Natural killer cell treated with Interleukin-12 subunit alpha and Interleukin-12 subunit beta and Interleukin-15 and Interleukin-18, amount 100 ng/mL, for 72 hours (primary cell): ENCODE data around the gene ELMO1. TPM values are rescaled to one million over a fixed set of nuclear protein-coding genes. Genes with fewer than 3 reads are reported as not detected.

Experiments used
- ATAC-seq, 2 donors: fragments of 150-1000 bp; cut with Tn5 transposase in 1 of 2; sonication (Bioruptor Pico), chemical (Tn5 transposase) in 1 of 2; 2 replicates each; pipeline ENCODE4 v1.10.0; 2021
- DNase-seq: peaks from one replicate; pipeline ENCODE4 v3.0.0; 2022; ENCODE audit warnings: low spot score
- H3K27ac Mint-ChIP-seq, 2 donors: 1 replicate in 1 of 2; 2 replicates in 1 of 2; pipeline ENCODE4 v1.8.0; 2022; ENCODE audit warnings: mixed read lengths in 2 of 2, mild to moderate bottlenecking in 1 of 2, moderate library complexity in 1 of 2
- H3K27me3 Mint-ChIP-seq, 2 donors: 1 replicate in 1 of 2; 2 replicates in 1 of 2; pipeline ENCODE4 v1.8.0; 2022; ENCODE audit warnings: mixed read lengths in 2 of 2
- H3K36me3 Mint-ChIP-seq: one replicate; pipeline ENCODE4 v1.8.0; 2022; ENCODE audit warnings: mixed read lengths
- H3K4me1 Mint-ChIP-seq, 2 donors: 1 replicate in 1 of 2; 2 replicates in 1 of 2; pipeline ENCODE4 v1.8.0; 2022; ENCODE audit warnings: low read depth in 2 of 2, mixed read lengths in 2 of 2, mild to moderate bottlenecking in 1 of 2
- H3K4me3 Mint-ChIP-seq: one replicate; pipeline ENCODE4 v1.8.0; 2022; ENCODE audit warnings: mixed read lengths
- H3K9me3 Mint-ChIP-seq: 2 replicates; pipeline ENCODE4 v1.8.0; 2022; ENCODE audit warnings: mixed read lengths
- total RNA-seq, 2 donors: library from RNA; stranded (reverse); gene quantifications; one replicate each; pipeline ENCODE4 v1.2.3, GENCODE V29; 2022

ELMO1 gene
- total RNA-seq, 2 donors from 2014 or later: 36.8 to 103 TPM

DNA sequence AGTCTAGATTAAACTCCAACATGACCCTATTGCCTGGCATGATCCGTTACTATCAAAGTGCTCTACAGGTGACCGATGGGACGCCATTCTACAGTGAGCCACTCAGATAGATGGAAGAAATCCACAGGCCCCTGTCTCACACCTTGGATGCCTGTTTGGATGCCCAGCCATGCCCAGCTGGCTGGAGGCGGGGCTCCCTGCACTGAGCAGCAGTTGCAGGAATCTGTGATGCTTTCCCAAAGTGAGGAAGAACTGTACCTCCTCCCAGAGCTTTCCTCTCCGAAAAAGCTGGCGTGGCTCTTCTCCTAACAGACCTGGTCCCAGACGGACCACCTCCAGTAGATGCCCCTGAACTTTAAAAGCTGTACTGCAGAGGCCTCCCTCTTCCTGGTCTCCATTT, 253.3 kb downstream of the ELMO1 start:
- H3K4me1 Mint-ChIP-seq: peaks cover 6 to 12% of the 10 kb centered on the region in 2 donors
- H3K36me3 Mint-ChIP-seq: no peaks in the 10 kb centered on the region
- H3K4me3 Mint-ChIP-seq: no peak overlapping the region
- no peak for ATAC-seq
- no peak for DNase-seq
- H3K27ac Mint-ChIP-seq: no peak overlapping the region
- no peaks in the 10 kb centered on the region for H3K9me3 Mint-ChIP-seq
- no peaks in the 10 kb centered on the region for H3K27me3 Mint-ChIP-seq

DNA sequence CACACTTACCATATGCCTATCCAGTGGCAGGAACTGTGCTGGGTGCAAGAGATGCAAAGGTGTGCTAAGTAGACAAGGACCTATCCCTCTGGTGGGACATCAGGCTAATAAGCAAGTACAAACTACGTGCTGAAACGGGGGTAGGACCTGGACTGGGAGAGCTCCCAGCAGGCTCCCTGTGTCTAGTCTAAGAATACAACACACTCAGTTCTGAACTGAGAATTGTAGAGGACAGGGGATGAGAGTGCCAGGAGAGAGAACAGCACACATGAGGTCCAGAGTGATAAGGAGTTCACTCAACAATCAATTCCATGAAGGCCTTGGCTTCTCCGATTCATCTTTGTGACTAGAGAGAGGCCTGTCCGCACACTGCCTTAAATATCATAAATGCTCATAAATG, 253.7 kb downstream of the ELMO1 start:
- peak overlapping the region in 1 of 2 donors; percentile 1 for H3K27ac Mint-ChIP-seq
- no peaks in the 10 kb centered on the region for H3K36me3 Mint-ChIP-seq
- peaks cover 6 to 12% of the 10 kb centered on the region in 2 donors for H3K4me1 Mint-ChIP-seq
- ATAC-seq (no peak), DNase-seq (no peak)
- no peaks in the 10 kb centered on the region for H3K9me3 Mint-ChIP-seq
- H3K27me3 Mint-ChIP-seq: no peaks in the 10 kb centered on the region
- H3K4me3 Mint-ChIP-seq: no peak overlapping the region

- Mint-ChIP-seq H3K4me1 (peaks cover 3 to 9% of the 10 kb centered on the region in 2 donors), H3K27ac (no peak overlapping the region), H3K4me3 (no peak overlapping the region), H3K27me3 (no peaks in the 10 kb centered on the region), H3K36me3 (no peaks in the 10 kb centered on the region), H3K9me3 (no peaks in the 10 kb centered on the region)
- ATAC-seq (no peak), DNase-seq (no peak)
Observed at GRCh38 chr7:37193775-37194135, 254.9 kb downstream of the ELMO1 start.

DNA sequence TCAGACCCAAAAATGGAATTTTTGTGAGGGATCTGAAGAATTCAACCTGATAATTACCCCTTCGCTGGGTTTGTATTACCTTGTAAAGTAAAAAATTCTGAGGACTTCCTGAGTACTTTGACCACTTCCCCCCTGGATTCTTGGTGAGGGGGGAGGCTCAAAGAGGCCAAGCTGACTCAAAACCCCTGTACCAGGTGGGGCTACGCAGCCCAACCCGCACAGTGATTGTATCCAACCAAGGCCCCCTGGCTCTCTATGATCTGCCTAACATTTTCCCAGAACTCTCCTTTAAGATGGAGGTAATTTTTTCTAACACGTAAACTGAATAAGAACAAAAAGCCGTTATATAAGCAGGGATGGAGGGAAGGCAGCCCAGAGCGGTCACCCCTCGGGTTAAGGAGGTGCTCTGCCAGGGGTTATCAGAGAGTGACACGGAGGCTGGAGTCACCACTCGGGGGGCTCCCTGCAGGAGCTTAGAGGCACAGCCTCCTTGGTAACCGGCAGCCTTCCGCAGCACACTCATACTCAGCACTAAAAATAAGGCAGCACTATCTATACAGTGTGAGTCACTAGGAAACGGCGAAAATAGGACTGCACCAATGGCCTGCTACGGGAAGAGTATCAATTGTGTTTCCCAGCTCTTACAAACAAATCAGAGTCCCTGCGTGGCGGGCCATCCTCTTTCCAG, 255.4 kb downstream of the ELMO1 start:
- no peaks in the 10 kb centered on the region for H3K36me3 Mint-ChIP-seq
- ATAC-seq: no peak

DNA sequence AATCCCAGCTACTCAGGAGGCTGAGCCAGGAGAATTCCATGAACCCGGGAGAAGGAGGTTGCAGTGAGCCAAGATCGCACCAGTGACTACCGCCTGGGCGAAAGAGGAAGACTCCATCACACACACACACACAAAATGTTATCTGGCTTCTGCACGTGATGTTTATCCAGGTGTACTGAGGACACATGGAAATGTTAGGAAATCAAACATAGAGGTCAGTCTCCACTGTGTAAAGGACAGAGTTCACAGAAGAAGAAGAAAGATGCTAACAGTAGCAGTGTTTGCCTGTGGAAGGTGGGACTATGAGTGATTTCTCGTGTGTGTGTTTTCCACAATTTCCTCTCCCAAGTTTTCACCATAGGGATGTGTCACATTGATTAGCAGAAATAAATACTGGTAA, 256.9 kb downstream of the ELMO1 start:
- no peak overlapping the region for H3K27ac Mint-ChIP-seq
- no peaks in the 10 kb centered on the region for H3K9me3 Mint-ChIP-seq
- no peaks in the 10 kb centered on the region for H3K27me3 Mint-ChIP-seq
- no peak overlapping the region for H3K4me3 Mint-ChIP-seq
- DNase-seq (no peak), ATAC-seq (no peak)
- no peaks in the 10 kb centered on the region for H3K36me3 Mint-ChIP-seq
- H3K4me1 Mint-ChIP-seq: peaks cover 0 to 10% of the 10 kb centered on the region in 2 donors

More for the DNA sequence above, 255.4 kb downstream of the ELMO1 start:
- Mint-ChIP-seq H3K27ac (no peak overlapping the region), H3K4me3 (no peak overlapping the region), H3K9me3 (no peaks in the 10 kb centered on the region), H3K27me3 (no peaks in the 10 kb centered on the region), H3K4me1 (peaks cover 0 to 6% of the 10 kb centered on the region in 2 donors)
- DNase-seq: no peak

DNA sequence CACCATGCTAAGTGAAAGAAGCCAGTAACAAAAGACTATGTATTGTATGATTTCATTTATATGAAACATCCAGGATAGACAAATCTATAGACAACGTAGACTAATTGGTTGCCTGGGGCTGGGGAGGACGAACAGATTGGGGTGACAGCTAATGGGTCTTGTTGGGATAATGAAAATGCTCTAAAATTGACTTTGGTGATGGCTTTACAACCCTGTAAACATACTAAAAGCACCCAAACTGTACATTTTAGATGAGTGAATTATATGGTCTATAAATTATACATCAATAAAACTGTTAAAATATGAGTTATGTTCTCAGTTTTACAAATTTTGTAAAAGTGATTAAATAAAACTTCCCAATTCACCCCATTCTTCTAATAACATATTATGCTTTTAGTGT, 261.5 kb downstream of the ELMO1 start:
- no peak overlapping the region for H3K27ac Mint-ChIP-seq
- no peak for ATAC-seq
- DNase-seq: no peak
- H3K4me1 Mint-ChIP-seq: peaks cover 0 to 5% of the 10 kb centered on the region in 2 donors
- no peaks in the 10 kb centered on the region for H3K36me3 Mint-ChIP-seq
- no peak overlapping the region for H3K4me3 Mint-ChIP-seq
- no peaks in the 10 kb centered on the region for H3K27me3 Mint-ChIP-seq
- H3K9me3 Mint-ChIP-seq: no peaks in the 10 kb centered on the region

GRCh38 chr7:37186753-37187152, 261.9 kb downstream of the ELMO1 start:
- DNase-seq (no peak), ATAC-seq (no peak)
- no peaks in the 10 kb centered on the region for H3K36me3 Mint-ChIP-seq
- peaks cover 0 to 5% of the 10 kb centered on the region in 2 donors for H3K4me1 Mint-ChIP-seq
- no peak overlapping the region for H3K4me3 Mint-ChIP-seq
- H3K9me3 Mint-ChIP-seq: no peaks in the 10 kb centered on the region
- H3K27me3 Mint-ChIP-seq: no peaks in the 10 kb centered on the region
- no peak overlapping the region for H3K27ac Mint-ChIP-seq

DNA sequence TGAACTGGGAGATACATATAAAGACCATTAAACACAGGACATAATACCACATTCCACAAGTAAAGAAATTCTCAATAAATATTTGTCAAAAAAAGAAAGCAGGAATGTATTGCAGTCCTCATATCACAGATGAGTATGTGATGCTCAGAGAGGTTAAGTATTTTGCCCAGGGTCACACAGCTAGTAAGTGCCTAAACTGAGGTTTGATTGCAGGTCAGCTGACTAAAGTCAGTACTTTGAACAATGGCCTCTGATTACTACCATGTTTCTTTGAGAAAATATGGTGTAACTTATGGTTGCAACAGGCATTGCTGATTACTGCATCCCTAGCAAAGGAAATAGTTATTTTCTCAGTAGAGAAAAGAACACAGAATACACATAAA, 267.1 kb downstream of the ELMO1 start:
- no peaks in the 10 kb centered on the region for H3K27me3 Mint-ChIP-seq
- DNase-seq (no peak), ATAC-seq (peak; percentile 77 to 82)
- H3K27ac Mint-ChIP-seq: no peak overlapping the region
- H3K4me3 Mint-ChIP-seq: no peak overlapping the region
- H3K4me1 Mint-ChIP-seq: peaks cover 18 to 23% of the 10 kb centered on the region in 2 donors
- no peaks in the 10 kb centered on the region for H3K9me3 Mint-ChIP-seq
- H3K36me3 Mint-ChIP-seq: peaks cover 5% of the 10 kb centered on the region

DNA sequence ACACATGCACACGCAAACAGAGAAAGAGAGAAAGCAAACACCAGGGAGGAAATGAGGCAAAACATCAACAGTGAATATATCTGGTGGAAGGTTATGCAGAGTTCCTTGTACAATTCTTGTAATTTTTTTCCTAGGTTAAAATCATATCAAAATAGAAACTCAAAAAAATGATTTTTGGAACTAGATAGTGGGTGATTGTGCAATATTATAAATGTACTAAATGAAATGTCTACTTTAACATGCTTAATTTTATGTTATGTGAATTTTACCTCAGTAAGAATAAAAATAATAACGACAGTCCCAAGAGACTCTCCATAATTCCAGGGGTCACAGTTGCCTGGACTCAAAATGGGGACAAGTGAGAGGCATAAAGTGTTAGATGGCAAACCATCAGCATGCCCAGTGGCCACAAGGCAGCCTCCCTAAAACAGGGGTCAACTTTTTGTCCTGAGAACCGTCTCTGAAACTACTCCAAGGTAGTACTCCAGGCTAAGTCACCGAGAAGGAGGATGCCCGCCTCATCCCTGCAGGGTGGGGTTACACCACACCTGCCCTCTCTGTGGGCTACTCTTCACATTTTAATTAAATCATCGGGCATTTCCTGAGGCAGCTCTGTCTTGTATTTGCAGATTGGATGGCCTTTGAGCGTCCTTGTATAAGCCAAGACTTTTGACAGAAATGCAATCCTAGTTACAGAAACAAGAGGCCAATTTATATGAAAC, 267.7 kb downstream of the ELMO1 start:
- H3K27me3 Mint-ChIP-seq: no peaks in the 10 kb centered on the region
- no peaks in the 10 kb centered on the region for H3K9me3 Mint-ChIP-seq

DNA sequence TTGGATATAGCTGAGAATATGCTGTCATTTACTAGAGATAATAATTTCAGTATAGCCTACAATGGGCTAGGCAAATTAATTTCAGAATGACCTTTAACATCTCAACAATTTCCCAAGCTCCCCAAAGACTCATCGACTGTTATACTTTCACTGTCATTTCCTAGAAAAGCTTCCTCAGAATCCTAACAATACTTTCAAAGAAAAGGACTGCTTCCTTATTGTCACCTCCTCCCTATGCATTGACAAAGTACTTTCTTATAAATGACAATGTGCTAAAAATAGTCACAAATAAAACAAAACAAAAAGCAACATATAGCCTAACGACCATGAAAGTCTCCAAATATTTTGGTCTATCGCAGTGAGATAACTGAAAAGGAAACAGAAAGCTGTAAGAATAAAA, 272.6 kb downstream of the ELMO1 start:
- H3K4me3 Mint-ChIP-seq: peak overlapping the region; percentile 74
- DNase-seq: no peak
- peak overlapping the region; percentile 71 to 77 for H3K27ac Mint-ChIP-seq
- H3K27me3 Mint-ChIP-seq: no peaks in the 10 kb centered on the region
- peaks cover 5% of the 10 kb centered on the region for H3K36me3 Mint-ChIP-seq
- peaks cover 41 to 51% of the 10 kb centered on the region in 2 donors for H3K4me1 Mint-ChIP-seq
- ATAC-seq: peak in 1 of 2 donors; percentile 23
- no peaks in the 10 kb centered on the region for H3K9me3 Mint-ChIP-seq

More for the DNA sequence above, 267.7 kb downstream of the ELMO1 start:
- no peak overlapping the region for H3K4me3 Mint-ChIP-seq
- H3K36me3 Mint-ChIP-seq: peaks cover 5% of the 10 kb centered on the region
- peaks cover 21 to 29% of the 10 kb centered on the region in 2 donors for H3K4me1 Mint-ChIP-seq
- ATAC-seq: no peak
- DNase-seq: no peak
- H3K27ac Mint-ChIP-seq: no peak overlapping the region

DNA sequence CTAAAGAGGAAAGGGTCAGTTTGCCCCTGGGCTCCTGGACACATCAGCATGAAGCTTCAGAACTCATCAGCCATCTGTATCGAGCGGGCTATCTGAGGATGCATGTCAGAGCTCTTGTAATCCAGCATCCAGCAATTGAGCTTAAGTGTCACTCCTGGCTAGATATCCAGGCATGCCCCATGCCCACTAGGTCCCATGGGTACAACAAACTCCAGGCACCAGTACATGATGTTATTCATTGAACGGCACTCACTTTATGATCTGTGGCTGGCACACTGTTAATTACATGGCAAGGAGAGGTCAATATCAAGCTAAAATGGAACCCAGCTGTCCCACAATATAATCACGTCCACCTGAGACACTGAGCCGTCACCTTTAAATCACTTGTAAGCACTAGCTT, 274.2 kb downstream of the ELMO1 start:
- H3K4me1 Mint-ChIP-seq: peaks cover 38 to 41% of the 10 kb centered on the region in 2 donors
- peaks cover 12% of the 10 kb centered on the region for H3K36me3 Mint-ChIP-seq
- H3K4me3 Mint-ChIP-seq: peak overlapping the region; percentile 70
- no peak for ATAC-seq
- no peak for DNase-seq
- H3K27ac Mint-ChIP-seq: peak overlapping the region; percentile 74 to 76
- no peaks in the 10 kb centered on the region for H3K27me3 Mint-ChIP-seq
- H3K9me3 Mint-ChIP-seq: no peaks in the 10 kb centered on the region

- H3K4me3 Mint-ChIP-seq: peak overlapping the region; percentile 70
- H3K36me3 Mint-ChIP-seq: peaks cover 15% of the 10 kb centered on the region
- ATAC-seq (peak; percentile 64 to 87), DNase-seq (no peak)
- peaks cover 41% of the 10 kb centered on the region in 2 donors for H3K4me1 Mint-ChIP-seq
- H3K9me3 Mint-ChIP-seq: no peaks in the 10 kb centered on the region
- H3K27ac Mint-ChIP-seq: peak overlapping the region; percentile 74 to 76
- no peaks in the 10 kb centered on the region for H3K27me3 Mint-ChIP-seq
Observed at GRCh38 chr7:37173670-37174069, 275.0 kb downstream of the ELMO1 start.

DNA sequence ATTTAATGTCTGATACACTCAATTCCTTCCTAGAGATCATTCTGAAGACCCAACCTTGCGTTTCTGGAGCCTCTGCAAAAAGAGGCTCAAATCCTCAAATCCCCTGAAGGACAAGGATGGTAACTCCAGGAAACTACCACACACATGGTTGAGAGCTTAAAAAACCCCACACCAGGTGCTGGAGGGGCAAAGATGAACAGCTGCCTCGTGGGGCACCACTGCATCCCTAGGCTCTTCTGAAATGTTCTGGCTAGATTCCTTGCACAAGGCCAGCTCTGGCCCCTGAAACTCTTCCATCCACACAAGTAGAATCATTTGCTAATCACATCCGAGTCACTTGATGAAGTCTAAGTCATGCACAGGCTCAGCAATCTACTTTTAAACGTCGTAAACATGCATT, 286.6 kb downstream of the ELMO1 start:
- Mint-ChIP-seq H3K9me3 (peaks cover 4% of the 10 kb centered on the region), H3K4me1 (peaks cover 0 to 2% of the 10 kb centered on the region in 2 donors), H3K36me3 (peaks cover 6% of the 10 kb centered on the region), H3K27me3 (no peaks in the 10 kb centered on the region), H3K27ac (no peak overlapping the region), H3K4me3 (no peak overlapping the region)
- DNase-seq: no peak
- no peak for ATAC-seq

GRCh38 chr7:37160656-37161055, 288.0 kb downstream of the ELMO1 start:
- Mint-ChIP-seq H3K36me3 (peaks cover 16% of the 10 kb centered on the region), H3K27me3 (no peaks in the 10 kb centered on the region), H3K9me3 (peaks cover 6% of the 10 kb centered on the region), H3K27ac (no peak overlapping the region), H3K4me3 (no peak overlapping the region), H3K4me1 (peaks cover 8 to 9% of the 10 kb centered on the region in 2 donors)
- ATAC-seq (no peak), DNase-seq (no peak)
